Hepatic stellate cell (primary cell): ENCODE data around the gene SLC6A13.

Experiments used
- DNase-seq: peaks from one replicate; pipeline ENCODE4 v3.0.0; 2011; ENCODE audit warnings: low spot score

SLC6A13 gene

DNA sequence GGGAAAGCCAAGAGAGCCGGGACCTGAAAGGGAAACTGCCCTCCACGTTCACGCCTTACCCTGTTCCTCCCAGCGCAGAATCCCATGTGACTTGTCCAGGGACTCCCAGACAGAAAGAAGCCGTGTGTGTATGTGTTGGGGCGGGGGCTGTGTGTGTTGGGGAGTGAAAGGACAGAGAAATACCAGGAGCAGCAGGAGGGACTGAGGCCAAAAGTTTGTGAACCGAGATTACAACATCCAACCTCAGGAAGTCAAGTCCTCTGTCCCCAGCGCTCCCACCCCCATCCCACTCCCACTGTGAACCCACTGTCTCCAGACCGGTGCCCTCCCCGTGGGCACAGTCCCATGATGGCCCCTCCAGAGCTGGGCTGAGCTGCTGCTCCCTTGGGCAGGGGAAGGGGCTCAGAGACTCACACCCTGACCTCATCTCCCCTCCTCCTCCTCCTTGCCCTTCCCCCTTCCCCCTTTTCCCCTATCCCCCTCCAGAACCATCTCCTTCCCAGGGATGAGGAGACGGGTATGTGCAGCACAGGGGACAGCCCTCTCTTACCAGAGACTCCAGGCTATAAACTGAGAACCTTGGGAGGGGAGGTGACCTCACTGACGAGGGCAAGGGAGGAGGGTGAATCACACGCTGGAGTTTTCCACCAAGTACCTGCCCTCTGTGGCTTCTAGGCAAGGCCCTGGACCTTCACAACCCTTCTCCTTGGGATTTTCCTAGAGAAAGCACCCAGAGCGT is 48.5 kb downstream of the SLC6A13 start, which contains the start of gene SLC6A12:
SLC6A12 (minus strand) TSS at position 155 of the 739 bp plus-strand sequence. CDS start 4,171 bp downstream, outside the sequence.
- DNase-seq, result no peak

DNA sequence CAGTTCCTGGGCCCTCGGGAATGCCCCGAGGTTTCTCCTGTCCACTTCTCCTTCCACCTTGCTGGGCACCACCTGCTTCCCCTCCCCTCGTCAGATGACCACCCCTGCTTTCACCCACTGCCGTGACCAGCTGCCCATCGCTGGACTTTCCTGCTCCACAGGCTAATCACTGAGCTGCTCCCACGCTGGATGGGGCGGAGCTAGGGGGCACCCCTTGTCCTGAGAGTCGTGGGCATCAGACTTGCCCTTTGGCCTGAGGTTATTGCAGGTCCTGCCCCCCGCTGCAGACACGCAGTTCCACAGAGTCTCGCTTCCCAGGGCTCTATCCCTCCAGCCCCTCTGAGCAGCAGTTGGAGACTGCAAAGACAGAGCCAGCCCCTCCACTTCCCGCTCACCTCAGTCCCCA is 49.1 kb downstream of the SLC6A13 start:
- no peak for DNase-seq

DNA sequence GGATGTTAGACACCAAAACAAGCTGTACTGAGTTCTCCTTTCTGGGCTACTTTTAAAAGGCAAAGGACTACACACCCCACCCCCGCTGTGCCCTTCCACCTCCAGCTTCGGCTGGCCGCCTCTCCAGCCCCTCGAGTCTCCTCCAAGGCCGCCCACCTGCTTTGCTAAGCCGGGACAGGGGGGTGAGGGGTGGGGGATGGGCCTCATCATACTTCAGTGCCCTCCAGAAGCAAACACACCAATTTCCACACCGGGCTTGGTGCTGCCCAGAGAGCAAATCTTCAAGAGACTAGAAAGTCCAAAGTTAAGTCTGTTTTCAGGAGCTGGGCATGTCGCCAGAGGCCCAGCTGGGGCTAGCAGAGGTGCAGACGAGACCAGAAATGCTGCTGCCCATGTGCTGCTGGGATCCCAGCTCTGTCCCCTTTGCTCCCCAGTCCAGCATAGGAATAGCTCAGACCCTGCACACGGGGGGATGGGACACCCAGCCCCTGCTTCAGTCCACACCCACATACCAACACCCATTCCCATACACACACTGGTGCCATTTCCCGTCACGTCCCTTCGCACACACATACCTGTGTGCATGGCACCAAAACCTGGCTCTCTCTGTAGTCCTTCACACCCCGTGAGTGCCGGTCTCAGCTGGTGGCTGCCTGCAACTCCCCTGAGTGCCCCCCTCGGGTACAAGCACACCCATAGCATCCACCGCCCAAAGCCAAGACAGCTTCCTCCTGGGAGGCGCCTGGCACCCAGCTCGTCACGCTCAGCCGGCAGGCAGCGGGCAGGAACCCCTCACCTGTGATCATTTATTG is 49.7 kb downstream of the SLC6A13 start:
- DNase-seq, result no peak

DNA sequence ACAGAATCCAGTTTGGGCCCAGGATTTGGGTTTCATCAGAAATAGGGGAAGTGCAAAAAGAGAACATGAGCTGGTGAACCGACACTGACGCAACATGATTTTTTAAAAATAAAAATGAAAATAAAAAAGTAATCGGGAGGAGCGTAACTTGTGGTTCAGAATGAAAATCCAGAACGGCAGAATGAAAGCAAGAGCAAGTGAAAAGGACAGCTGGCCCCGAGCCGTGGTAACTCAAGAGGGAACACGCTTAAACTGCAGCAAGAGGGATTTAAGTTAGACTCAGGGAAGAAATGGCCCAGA is 50.3 kb downstream of the SLC6A13 start:
- no peak for DNase-seq

DNA sequence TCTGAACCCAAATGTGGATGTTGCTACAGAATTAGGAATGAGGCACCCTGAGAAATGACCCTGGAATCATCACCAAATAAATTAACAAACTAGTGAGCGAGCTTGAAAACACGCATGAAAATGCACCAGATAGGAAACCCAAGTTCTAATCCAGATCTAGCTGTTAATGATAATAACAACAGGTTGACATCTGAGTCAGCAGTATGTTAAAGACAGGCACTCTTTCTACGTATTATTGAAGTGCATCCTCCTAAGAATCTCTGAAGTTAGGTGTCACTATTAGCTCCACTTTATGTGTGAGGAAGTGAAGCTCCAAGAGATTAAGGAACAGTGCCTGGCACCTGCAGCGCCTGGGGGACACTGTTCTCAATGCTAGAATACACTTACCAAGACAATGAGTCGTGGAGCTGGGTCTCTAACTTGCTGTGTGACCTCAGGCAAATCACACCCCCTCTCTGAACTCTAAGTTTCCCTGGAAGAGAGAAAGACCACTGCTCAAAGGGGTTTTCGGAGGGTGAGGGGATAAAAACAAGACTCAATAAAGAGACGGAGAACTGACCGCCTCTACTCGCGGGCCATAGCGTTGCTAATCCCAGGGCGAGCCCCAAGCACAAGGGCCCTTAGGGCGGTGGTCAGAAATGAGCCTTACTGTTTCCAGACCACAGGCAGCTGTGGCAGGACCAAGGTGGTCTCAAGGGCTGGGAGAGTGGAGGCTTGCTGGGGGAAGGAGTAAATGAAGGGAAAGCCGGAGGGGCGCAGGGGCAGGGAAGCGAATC is 50.8 kb downstream of the SLC6A13 start:
- DNase-seq, result no peak

DNA sequence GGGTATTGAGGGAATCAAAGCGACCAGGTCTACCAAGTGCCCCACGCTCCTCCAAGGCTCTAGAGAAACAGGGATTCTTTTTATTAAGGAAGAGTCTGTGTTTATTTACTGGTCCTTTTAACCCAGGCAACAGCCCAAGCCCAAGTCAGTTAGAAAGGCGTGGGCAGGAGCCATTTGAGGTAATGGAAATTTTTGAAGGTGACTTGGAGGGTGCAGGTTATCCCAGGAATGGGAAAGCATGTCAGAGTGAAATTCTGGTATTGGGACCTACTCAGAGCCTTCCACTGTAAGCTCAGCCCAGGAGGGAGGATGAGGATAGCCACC is 51.5 kb downstream of the SLC6A13 start:
- DNase-seq, result no peak

DNA sequence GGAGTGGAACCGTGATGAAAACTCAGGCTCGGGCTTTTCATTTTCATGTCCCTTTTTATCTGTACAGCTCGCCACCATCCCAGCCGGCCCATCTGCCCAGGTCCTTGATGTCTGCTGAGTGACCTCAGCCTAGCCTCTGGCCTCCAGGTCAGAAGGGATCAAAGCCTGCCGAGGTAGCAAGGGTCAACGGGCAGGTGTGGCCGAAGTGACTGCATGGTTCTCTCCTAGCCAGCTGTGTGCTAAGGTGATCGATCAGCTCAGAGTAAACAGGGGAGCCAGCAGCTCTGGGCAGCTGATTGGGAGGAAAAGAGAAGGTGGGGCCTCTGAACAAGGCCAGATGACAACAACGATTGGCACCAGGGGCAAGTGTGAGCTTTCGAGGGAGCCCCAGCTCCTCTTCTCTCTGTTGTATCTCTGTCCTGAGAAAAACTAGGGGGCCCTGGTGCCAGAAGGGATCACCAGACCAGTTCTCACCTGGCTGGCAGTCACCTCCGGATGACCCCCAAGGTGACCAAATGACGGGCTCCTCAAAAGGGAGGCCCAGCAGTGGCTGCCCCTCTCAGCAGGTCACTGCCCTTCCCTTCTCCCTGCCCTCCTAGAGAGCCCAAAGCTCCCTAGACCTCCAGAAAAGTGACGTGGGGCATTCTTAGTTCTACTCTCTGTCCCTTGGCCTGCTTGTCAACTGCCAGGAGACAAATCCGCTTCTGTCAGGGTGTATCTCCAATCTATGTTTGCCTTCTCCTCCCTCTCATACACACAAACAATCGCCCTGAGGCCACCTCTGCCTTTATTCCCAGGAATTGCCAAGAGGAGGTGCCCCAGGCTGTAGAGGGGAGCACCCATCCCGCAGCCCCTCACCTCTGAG is 52.1 kb downstream of the SLC6A13 start:
- DNase-seq, result no peak

DNA sequence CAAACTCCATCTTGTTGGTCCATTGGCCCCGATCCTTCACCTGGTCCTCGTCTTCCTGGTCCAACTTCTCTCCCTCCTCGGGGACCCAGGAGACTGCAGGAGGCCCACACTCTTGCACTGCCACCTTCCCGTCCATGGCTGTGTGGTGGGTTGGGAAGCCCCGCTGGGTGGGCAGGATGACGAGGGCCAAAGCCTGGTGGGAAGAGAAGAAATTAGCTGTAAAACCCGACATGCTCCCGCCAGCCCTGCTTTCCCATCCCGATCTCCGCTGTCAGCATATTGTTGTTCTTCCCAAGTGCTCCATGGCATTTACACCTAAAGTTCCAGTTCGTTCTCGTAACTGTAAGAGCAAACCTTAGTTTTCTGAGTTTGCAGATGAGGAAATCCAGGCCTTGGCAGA is 52.8 kb downstream of the SLC6A13 start:
- DNase-seq, result no peak

DNA sequence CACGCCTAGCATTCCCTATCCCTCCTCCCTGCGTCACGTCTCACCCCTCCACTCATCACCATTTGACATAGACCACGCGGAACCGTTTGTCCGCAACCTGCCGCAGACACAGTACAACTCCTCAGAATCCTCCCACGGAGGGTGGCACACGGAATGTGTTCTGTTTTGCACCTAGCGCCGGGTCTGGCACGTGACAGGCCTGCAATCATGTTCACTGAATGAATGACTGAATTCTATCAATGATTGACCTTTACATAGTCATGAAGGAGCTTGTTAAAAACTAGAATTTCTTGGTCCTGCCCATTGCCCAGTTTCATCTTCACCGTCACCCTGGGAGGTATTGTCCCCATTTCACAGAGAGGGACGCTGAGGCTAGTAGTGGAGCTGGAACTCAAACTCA is 53.4 kb downstream of the SLC6A13 start:
- DNase-seq, result no peak

DNA sequence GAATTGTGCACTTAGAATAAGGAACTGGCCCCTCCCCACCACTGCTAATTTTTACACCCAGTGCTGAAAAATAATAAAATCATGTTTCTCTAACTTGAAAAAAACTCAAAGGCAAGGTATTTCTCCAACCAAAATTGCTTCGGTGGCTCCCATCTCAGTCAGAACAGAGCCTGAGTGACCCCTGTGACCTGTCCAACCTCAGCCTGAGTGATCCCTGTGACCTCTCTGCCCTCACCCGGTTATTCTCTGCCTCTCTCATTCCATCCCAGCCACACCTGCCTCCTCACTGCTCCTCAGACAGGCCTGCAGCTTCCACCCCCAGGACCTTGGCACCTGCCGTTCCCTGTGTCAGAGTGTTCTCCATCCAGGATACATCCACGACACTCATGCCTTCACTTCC is 53.8 kb downstream of the SLC6A13 start:
- no peak for DNase-seq

DNA sequence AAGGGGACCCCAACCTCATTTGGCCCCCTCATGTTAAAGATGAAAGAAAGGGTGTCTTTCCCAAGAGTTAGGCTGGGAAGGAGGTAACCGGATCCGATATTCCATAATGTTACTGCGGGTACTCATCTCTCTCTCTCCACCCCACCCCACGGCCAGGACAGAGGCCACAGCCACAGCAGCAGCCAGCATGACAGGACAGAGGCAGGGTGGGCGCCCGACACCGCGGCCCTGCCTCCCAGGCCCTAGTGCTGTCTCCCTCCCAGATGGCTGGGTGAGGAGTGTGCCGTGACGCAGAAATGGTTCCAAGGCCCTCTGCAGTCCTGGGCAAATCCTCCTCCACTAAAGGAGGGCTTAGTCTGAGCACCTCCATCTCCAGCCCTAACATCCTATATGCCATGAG is 54.8 kb downstream of the SLC6A13 start:
- DNase-seq, result no peak

DNA sequence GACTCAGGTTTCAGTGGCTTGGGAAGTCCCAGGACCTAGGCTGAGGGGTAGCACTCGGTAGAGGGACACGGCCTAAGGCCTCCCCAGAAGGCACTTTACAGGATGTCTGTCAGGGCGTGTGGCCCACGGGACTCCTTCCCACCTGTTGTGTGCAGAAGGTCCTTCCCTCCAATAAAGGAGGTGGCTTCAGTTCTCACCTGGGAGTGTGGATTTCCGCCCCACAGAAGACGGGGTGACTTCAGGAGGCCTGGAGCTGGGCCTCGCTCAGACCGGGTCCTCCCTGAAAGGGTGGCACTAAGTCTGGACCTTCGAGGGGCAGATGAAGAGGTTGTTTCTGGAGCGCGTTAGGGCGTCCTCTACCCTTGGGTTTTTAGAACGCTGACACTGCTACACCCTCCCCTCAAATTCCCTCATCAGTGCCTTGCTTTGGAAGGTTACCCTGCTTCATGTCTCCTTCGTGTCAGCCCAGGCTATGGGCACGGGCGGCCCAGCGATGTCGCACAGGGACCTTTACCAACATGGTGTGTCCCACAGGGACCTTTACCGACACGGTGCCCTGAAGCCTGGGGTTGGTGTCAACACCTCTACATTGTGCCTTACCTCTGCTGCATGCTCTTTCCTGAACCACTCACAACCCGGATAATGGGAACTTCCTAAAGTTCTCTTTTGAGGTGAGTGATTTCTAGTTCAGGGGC is 55.7 kb downstream of the SLC6A13 start:
- no peak for DNase-seq

DNA sequence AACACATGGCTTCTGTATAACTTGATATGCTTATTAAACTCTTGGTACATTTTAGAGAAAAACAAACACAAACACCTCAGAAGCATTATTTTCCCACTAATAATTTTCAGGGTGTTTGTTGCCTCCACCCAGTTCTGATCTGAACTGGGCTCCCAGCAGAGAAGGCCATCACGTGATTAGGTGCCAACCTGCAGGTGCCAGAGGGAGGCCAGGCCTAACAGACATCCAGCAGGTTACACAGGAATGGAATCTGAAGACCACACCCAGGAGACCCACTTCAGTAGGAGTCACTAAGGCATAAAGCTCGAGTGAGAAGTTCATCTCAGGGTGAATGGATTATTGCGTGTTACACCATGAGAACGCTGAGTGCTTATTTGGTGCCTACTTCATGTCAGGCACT is 57.6 kb downstream of the SLC6A13 start:
- DNase-seq, result no peak

DNA sequence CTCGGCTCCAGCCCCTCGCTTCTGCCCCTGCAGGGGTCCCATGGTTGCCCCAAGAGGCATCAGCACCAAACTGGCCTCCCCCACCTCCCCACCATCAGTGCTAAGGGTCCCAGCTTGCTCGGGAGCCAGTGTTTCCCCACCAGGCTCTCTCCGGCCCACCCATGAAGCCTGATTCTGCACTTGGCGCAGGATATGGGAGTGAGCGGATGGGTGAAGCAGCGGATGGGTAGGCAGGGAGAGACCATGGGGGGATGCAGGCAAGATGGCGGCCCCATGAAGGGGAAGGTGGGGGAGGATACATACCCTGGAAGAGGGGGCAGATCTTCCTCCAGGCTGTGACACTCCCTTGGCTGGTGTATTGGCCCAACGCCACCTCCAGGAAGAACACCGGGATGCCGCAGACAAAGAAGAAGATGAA is 58.4 kb downstream of the SLC6A13 start:
- DNase-seq, result no peak

DNA sequence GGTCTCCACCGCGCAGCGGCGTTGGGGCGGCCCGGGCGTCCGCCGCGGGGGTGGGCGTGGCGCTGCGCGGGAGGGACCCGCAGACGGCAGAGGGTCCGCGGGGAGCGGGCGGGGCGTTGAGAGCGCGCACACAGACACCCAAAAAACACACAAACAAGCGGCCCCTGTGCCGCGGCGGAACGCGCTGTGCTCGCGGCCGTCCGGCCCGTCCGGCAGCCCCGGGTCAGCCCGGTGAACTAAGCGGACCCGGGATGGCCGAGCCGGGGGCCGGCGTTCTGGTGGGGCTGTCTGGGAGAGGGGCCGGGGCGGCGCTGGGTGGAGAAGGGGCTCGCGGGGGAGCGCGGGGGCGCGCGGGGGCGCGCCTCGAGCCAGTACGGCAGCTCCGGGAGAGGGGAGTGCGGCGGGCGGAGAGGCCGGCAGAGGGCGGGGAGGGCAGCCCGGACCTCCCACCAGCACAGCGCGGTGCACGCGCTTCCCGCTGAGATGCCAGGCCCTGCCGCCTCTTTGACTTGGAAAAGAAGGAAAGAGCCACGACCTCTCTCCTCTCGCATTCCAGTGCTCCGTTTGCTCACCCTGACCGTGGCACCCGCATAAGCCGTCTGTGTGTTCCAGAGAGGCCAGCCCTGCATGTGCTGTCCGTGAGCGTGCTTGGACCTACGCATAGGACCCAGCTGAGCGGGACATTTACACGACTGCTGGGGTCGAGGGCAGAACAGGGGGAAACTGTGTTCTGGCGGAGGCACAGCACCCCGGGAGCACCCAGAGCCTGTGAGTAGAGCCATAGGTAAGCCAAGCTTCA is 59.0 kb downstream of the SLC6A13 start:
- DNase-seq, result no peak

DNA sequence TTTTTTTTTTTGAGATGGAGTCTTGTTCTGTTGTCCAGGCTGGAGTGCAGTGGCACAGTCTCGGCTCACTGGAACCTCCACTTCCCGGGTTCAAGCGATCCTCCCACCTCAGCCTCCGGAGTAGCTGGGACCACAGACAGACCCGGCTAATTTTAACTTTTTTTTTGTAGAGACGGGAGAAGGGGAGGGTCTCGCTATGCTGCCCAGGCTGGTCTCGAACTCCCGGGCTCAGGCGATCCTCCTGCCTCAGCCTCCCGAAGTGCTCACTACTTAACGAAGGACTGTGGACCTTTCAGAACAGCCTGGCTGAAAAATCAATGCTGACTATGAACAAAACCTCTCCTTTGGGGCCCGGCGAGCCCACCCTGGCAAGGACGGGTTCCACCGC is 59.6 kb downstream of the SLC6A13 start:
- no peak for DNase-seq

DNA sequence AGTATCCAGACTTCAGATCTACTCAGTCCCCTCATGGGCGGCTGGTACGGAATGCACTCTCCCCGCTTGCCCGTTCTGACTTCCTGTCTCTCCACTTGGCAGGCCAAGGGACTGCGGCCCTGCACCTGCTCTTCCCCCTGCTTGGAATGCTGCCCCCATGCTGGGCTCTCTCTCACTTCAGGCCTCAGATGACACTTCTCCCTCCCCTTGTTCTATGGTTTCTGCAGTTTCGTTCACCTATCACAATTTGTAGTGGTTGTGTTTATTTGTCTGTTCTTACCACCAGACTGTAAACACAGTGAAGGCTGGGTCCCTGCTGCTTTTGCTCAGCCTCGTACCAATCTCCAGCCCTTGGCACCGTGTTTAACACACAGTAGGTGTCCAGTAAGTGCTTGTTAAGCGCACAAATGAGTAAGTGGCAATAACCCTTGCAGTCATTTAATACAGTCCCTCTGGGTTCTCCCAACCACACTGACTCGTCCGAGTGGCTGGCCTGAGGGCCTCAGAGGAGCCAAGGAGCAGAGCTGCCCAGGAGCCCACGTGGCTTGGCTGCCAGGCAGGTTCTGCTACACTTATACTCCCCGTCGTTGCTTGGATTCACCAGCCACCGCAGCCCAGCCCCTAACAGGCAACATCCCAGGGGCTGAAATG is 60.4 kb downstream of the SLC6A13 start:
- no peak for DNase-seq

DNA sequence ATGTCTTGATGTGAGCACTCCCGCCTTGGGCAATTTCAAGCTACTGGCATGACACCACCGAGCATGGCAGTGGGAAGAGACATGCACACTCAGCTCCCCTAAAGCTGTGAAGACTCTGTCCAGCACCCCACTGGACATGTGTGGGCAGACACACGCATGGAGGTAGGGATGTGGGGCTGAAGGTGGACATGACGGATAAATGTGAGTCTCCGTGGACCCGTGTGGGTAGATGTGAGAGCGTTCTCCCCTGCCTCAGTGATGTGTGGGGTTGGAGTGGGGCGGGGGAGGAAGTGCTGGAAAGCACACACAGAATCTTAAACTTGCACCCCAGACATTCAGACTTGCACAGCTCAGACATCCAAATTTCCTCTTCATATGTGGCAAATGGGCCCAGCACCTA is 61.3 kb downstream of the SLC6A13 start:
- DNase-seq, result no peak

DNA sequence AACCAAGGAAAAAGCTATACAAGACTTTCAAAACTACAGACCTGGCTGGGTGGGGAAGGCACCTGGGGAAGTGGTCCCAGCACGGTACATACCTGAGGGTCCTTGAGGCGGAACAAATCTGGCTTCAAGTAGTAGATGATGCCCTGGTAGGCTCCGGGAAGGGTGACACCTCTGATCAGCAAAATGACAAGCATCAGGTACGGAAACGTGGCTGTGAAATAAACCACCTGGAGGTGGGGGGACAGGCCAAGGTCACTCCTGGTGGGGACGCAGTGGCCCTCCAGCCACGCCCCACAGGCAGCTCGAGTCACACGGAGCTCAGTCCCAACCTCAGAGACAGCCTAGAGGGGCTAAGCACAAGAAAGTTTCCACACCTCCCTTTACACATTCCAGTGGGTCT is 63.9 kb downstream of the SLC6A13 start:
- no peak for DNase-seq
